HFFc6 (cell line): ENCODE data around the gene PCMT1. TPM values are rescaled to one million over a fixed set of nuclear protein-coding genes. Genes with fewer than 3 reads are reported as not detected.

ENCODE experiments used
- DNase-seq: peaks from one replicate; pipeline ENCODE4 v3.0.0-alpha.2; 2018
- H3K27ac Mint-ChIP-seq: 2 replicates; pipeline ENCODE4 v1.8.0; 2020; ENCODE audit warnings: mild to moderate bottlenecking, mixed read lengths
- H3K27me3 Mint-ChIP-seq: 2 replicates; pipeline ENCODE4 v1.8.0; 2021; ENCODE audit warnings: mild to moderate bottlenecking, moderate library complexity, mixed read lengths; ENCODE audit not compliant: insufficient read depth
- H3K36me3 Mint-ChIP-seq: 2 replicates; pipeline ENCODE4 v1.8.0; 2021; ENCODE audit warnings: low read depth, mixed read lengths
- H3K4me1 Mint-ChIP-seq: 2 replicates; pipeline ENCODE4 v1.8.0; 2020; ENCODE audit warnings: low read depth, mixed read lengths
- H3K4me3 Mint-ChIP-seq: 2 replicates; pipeline ENCODE4 v1.8.0; 2020; ENCODE audit warnings: mild to moderate bottlenecking, moderate library complexity, mixed read lengths
- H3K9me3 Mint-ChIP-seq: 2 replicates; pipeline ENCODE4 v1.8.0; 2020; ENCODE audit warnings: mild to moderate bottlenecking, mixed read lengths
- total RNA-seq, 6 experiments: library from RNA; stranded (reverse); fragmentation: NEBNext Ultra II Directional; extraction: Animal tissue kit (Norgen Biotek cat#: 25700); gene quantifications; 2 replicates in 1 of 6; 3 replicates in 5 of 6; pipeline ENCODE4 v1.2.3, GENCODE V29; 2021
- TF ChIP-seq, protein P1 (sequence below): fragments of 200-600 bp; sonication (generic); IDR thresholded peaks from 2 replicates; pipeline ENCODE4 v1.5.0; 2021; ENCODE audit warnings: antibody characterized with exemption, mild to moderate bottlenecking

PCMT1 gene
- total RNA-seq, 6 experiments from 2014 or later: 99.7 to 126 (median 112) TPM

DNA sequence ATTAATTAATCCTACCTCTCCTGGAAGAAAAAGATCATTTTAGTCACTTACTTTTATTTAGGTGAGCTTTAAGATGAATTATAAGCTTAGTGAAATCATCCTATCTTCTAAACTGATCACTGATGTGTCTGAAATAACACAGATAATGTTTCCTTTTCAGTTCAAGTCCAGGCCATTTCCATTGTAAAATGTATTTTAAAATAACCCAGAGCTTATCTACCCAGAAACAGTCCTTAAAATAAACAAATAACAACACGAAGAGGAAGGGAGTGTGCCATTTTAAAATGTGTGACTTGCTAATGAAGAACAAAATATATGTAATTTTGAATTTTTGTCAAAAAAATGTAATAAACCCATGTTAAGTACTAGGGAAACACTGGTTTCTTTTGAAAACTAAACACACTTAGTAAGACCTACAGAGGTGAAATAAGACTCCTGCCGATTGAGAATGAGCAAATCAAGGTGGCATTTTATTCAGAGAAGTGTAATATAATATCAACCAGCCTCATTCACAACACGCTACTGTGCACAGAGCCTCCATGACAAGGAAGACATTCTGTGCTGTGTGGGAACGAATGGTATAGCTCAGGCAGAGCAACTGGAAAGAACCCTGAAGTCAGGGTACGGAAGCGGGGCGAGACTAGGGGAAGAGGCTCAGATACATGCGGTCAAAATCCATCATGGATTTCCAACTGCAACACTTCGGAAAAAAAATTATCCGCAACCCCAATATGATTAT is 106.9 kb downstream of the PCMT1 start:
- H3K27me3 Mint-ChIP-seq: no peaks in the 10 kb centered on the region
- H3K4me3 Mint-ChIP-seq: peak overlapping the region; percentile 83
- H3K36me3 Mint-ChIP-seq: no peaks in the 10 kb centered on the region
- peaks cover 82% of the 10 kb centered on the region for H3K4me1 Mint-ChIP-seq
- no peak for DNase-seq
- peak overlapping the region; percentile 97 for H3K27ac Mint-ChIP-seq
- TF ChIP-seq, protein P1, sequence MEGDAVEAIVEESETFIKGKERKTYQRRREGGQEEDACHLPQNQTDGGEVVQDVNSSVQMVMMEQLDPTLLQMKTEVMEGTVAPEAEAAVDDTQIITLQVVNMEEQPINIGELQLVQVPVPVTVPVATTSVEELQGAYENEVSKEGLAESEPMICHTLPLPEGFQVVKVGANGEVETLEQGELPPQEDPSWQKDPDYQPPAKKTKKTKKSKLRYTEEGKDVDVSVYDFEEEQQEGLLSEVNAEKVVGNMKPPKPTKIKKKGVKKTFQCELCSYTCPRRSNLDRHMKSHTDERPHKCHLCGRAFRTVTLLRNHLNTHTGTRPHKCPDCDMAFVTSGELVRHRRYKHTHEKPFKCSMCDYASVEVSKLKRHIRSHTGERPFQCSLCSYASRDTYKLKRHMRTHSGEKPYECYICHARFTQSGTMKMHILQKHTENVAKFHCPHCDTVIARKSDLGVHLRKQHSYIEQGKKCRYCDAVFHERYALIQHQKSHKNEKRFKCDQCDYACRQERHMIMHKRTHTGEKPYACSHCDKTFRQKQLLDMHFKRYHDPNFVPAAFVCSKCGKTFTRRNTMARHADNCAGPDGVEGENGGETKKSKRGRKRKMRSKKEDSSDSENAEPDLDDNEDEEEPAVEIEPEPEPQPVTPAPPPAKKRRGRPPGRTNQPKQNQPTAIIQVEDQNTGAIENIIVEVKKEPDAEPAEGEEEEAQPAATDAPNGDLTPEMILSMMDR: no peak
- no peaks in the 10 kb centered on the region for H3K9me3 Mint-ChIP-seq

DNA sequence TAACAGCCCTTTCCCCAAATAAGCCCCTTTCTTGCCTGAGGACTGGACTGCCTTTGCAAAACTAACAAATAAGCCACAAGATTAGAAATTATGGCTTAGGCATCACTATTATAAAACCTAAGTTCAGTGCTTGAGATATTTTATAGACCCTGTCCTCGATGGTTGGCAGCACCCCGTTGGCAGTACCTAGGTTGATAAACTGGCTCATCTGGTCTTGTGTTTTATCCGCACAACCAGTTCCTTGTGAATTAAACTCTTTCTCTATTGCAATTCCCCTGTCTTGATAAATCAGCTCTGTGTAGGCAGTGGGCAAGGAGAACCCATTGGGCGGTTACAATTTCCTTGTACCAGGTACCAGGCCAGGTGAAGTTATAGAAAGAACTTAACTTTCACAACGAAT is 108.0 kb downstream of the PCMT1 start:
- H3K4me3 Mint-ChIP-seq: peak overlapping the region; percentile 83; the same call in 1 of the 2 replicates
- no peaks in the 10 kb centered on the region for H3K36me3 Mint-ChIP-seq
- peak overlapping the region; percentile 97 for H3K27ac Mint-ChIP-seq
- H3K9me3 Mint-ChIP-seq: no peaks in the 10 kb centered on the region
- H3K4me1 Mint-ChIP-seq: peaks cover 82% of the 10 kb centered on the region
- no peak for DNase-seq
- H3K27me3 Mint-ChIP-seq: no peaks in the 10 kb centered on the region
- TF ChIP-seq, protein P1: no peak

DNA sequence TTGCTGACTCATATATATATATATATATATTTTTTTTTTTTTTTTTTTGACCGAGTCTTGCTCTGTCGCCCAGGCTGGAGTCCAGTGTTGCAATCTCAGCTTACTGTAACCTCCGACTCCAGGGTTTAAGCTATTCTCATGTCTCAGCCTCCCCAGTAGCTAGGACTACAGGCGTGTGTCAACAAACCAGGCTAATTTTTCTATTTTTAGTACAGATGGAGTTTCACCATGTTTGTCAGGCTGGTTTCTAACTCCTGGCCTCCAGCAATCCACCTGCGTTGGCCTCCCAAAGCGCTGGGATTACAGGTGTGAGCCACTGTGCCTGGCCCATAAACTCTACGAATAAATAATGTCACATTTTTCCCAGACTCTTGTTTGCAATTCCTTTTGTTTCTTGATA is 109.8 kb downstream of the PCMT1 start:
- DNase-seq: peak; percentile 92
- Mint-ChIP-seq H3K9me3 (no peaks in the 10 kb centered on the region), H3K4me3 (peak overlapping the region; percentile 45; the same call in 1 of the 2 replicates), H3K4me1 (peaks cover 84% of the 10 kb centered on the region), H3K27ac (peak overlapping the region; percentile 55), H3K36me3 (no peaks in the 10 kb centered on the region), H3K27me3 (no peaks in the 10 kb centered on the region)
- TF ChIP-seq, protein P1: no peak

DNA sequence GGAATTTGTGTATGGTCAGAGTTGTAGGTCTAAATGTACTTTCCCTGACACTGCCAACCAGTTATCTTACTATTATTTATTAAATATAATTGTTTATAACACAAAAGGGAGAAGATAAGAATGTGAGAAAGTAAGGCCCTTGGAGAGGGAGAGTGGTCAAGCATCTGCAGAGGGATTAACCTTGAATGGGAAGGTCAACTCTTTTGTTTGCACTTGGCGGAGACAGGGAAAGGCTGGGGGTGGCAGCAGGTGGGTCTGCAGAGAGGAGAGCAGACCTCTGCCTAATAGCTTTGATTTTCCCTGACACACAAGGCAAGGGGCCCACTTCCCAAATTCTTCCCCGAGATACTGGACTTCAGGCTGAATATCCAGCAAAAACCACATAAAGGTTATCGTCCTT is 110.4 kb downstream of the PCMT1 start:
- peaks cover 82% of the 10 kb centered on the region for H3K4me1 Mint-ChIP-seq
- H3K27me3 Mint-ChIP-seq: no peaks in the 10 kb centered on the region
- no peaks in the 10 kb centered on the region for H3K36me3 Mint-ChIP-seq
- TF ChIP-seq, protein P1: no peak
- no peak overlapping the region for H3K4me3 Mint-ChIP-seq
- H3K27ac Mint-ChIP-seq: peak overlapping the region; percentile 55
- DNase-seq: no peak
- no peaks in the 10 kb centered on the region for H3K9me3 Mint-ChIP-seq

DNA sequence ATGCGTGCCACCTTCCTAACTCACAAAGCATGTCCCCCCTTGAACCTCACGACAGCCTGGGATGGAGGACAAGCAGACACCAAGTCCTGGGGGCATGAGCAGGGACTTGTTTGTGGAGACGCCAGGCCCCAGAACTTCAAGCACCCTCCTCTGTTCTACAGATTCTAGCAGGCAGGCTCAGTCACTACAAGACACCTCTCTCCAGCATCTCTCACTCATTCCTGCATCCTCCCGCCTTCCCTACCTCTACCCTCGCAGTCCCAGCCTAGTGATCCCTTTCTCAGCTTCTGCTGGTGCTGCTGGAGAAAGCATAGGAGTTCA is 110.9 kb downstream of the PCMT1 start:
- H3K4me3 Mint-ChIP-seq: no peak overlapping the region
- H3K9me3 Mint-ChIP-seq: no peaks in the 10 kb centered on the region
- TF ChIP-seq, protein P1: no peak
- H3K27me3 Mint-ChIP-seq: no peaks in the 10 kb centered on the region
- peak overlapping the region; percentile 71 for H3K27ac Mint-ChIP-seq
- H3K36me3 Mint-ChIP-seq: no peaks in the 10 kb centered on the region
- no peak for DNase-seq
- H3K4me1 Mint-ChIP-seq: peaks cover 80% of the 10 kb centered on the region

Other genes starting within 250 kb of the PCMT1 start
- 10 to 100 TPM; 31.9 to 35.1 (median 34.6) TPM for gene PPIL4, start 203.7 kb upstream of the PCMT1 start, total RNA-seq
- gene GINM1, start 183.4 kb upstream of the PCMT1 start, total RNA-seq: 10 to 100 TPM; 60.9 to 69.3 (median 63.7) TPM
- gene KATNA1, start 101.0 kb upstream of the PCMT1 start, total RNA-seq: 10 to 100 TPM; 14.5 to 16.6 (median 16.1) TPM
- gene LATS1, start 31.6 kb upstream of the PCMT1 start, total RNA-seq: 10 to 100 TPM; 17.8 to 22.2 (median 20.1) TPM
- 10 to 100 TPM; 29.6 to 43.3 (median 37.2) TPM for gene NUP43, start 3.2 kb upstream of the PCMT1 start, total RNA-seq
- 10 to 100 TPM; 27.4 to 34.6 (median 30.4) TPM for gene LRP11, start 114.6 kb downstream of the PCMT1 start, total RNA-seq
- under 1 TPM in 5 of 6 experiments, not detected in 1; 0.14 to 0.41 (median 0.26) TPM for gene RAET1E, start 148.4 kb downstream of the PCMT1 start, total RNA-seq
- 1 to 10 TPM in 2 of 6 experiments, under 1 TPM in 4; 0.64 to 1.1 (median 0.83) TPM for gene RAET1G, start 173.4 kb downstream of the PCMT1 start, total RNA-seq
- 10 to 100 TPM; 16.2 to 23.2 (median 19.4) TPM for gene ULBP2, start 192.3 kb downstream of the PCMT1 start, total RNA-seq
- gene ULBP1, start 214.2 kb downstream of the PCMT1 start, total RNA-seq: 10 to 100 TPM in 2 of 6 experiments, 1 to 10 TPM in 4; 8.6 to 12.7 (median 9.8) TPM